Uterus (tissue), 4 donors: ENCODE results near the gene ART1. TPM values are rescaled to one million over a fixed set of nuclear protein-coding genes. Genes with fewer than 3 reads are reported as not detected.

ENCODE experiments used
- DNase-seq, 2 donors: peaks; one replicate each; pipeline ENCODE4 v3.0.0-alpha.2; 2019 to 2020
- H3K27ac ChIP-seq, 2 donors: fragments of 200-600 bp; sonication (generic); 1 replicate in 1 of 2; 2 replicates in 1 of 2; pipeline ENCODE4 v1.5.1; 2016 to 2018
- H3K27me3 ChIP-seq, 2 donors: fragments of 200-600 bp; sonication (generic); one replicate each; pipeline ENCODE4 v1.5.1; 2018 to 2019; ENCODE audit warnings: control low read depth in 1 of 2
- H3K36me3 ChIP-seq, 2 donors: fragments of 200-600 bp; sonication (generic); one replicate each; pipeline ENCODE4 v1.5.1; 2019; ENCODE audit warnings: control low read depth in 1 of 2
- H3K4me1 ChIP-seq, 2 donors: fragments of 200-600 bp; sonication (generic); one replicate each; pipeline ENCODE4 v1.5.1; 2018 to 2019; ENCODE audit warnings: control low read depth in 1 of 2
- H3K4me3 ChIP-seq, 2 donors: fragments of 200-600 bp; sonication (generic); 1 replicate in 1 of 2; 2 replicates in 1 of 2; pipeline ENCODE4 v1.5.1; 2018 to 2019; ENCODE audit warnings: mild to moderate bottlenecking in 1 of 2
- H3K9me3 ChIP-seq, 2 donors: fragments of 200-600 bp; sonication (generic); one replicate each; pipeline ENCODE4 v1.5.1; 2019; ENCODE audit warnings: control low read depth in 1 of 2
- CTCF ChIP-seq, 4 experiments: fragments of 200-600 bp in 2 of 4; fragments of 450-650 bp in 2 of 4; sonication (generic) in 2 of 4; IDR thresholded peaks; one replicate each; pipeline ENCODE4 v1.5.1; 2016 to 2019; ENCODE audit warnings: antibody characterized with exemption in 4 of 4, mild to moderate bottlenecking in 2 of 4, moderate library complexity in 1 of 4
- POLR2A ChIP-seq, 2 donors: fragments of 450-650 bp; IDR thresholded peaks; one replicate each; pipeline ENCODE4 v1.6.1; 2016; ENCODE audit warnings: antibody characterized with exemption in 2 of 2, mild to moderate bottlenecking in 1 of 2, moderate library complexity in 1 of 2
- intact Hi-C: fragments of 100-400 bp; cut with DNase I; formaldehyde crosslinking; loops from one replicate; pipeline ENCODE4 v1.15.1; 2023; ENCODE audit warnings: low total_unique reads
- total RNA-seq, 4 donors: library from RNA; depleted of rRNA in 3 of 4; stranded (reverse); fragments of >200 nt in 3 of 4; gene quantifications; one replicate each; pipeline versions ENCODE4 v1.1.0 to v1.2.4, GENCODE V29; 2014 to 2023
- donor health status: DM: yes; HTN: yes; CAD: no.

The ART1 gene
- total RNA-seq, 4 donors from 2014 or later = not detected

GRCh38 chr11:3623121-3623520 is 21.8 kb upstream of the ART1 start:
- no peaks in the 10 kb centered on the region for H3K27me3 ChIP-seq
- intact Hi-C loops = no loop called here
- H3K4me3 ChIP-seq = no peak overlapping the region
- no peaks in the 10 kb centered on the region for H3K36me3 ChIP-seq
- DNase-seq = no peak
- no peak for TF ChIP-seq CTCF (IDR thresholded peaks at IDR 0.05)
- H3K27ac ChIP-seq = no peak overlapping the region
- no peaks in the 10 kb centered on the region for H3K4me1 ChIP-seq
- no peaks in the 10 kb centered on the region for H3K9me3 ChIP-seq

- H3K4me1 ChIP-seq = no peaks in the 10 kb centered on the region
- no peaks in the 10 kb centered on the region for H3K36me3 ChIP-seq
- H3K9me3 ChIP-seq = no peaks in the 10 kb centered on the region
- H3K4me3 ChIP-seq = no peak overlapping the region
- intact Hi-C loops = no loop called here
- no peak overlapping the region for H3K27ac ChIP-seq
- no peak for TF ChIP-seq CTCF (IDR thresholded peaks at IDR 0.05)
- TF ChIP-seq POLR2A (IDR thresholded peaks at IDR 0.05) = no peak
- no peaks in the 10 kb centered on the region for H3K27me3 ChIP-seq
- no peak for DNase-seq
Measured at GRCh38 chr11:3623767-3624458, 21.0 kb upstream of the ART1 start.

GRCh38 chr11:3626250-3626960 is 18.5 kb upstream of the ART1 start:
- Histone ChIP-seq H3K4me1 (no peaks in the 10 kb centered on the region), H3K4me3 (no peak overlapping the region), H3K36me3 (no peaks in the 10 kb centered on the region), H3K27ac (no peak overlapping the region), H3K9me3 (no peaks in the 10 kb centered on the region), H3K27me3 (no peaks in the 10 kb centered on the region)
- TF ChIP-seq CTCF (IDR thresholded peaks at IDR 0.05) (no peak), POLR2A (IDR thresholded peaks at IDR 0.05) (no peak)
- DNase-seq = no peak
- intact Hi-C loops = no loop called here

GRCh38 chr11:3627291-3627690 is 17.6 kb upstream of the ART1 start:
- Histone ChIP-seq H3K4me3 (no peak overlapping the region), H3K27me3 (no peaks in the 10 kb centered on the region), H3K36me3 (no peaks in the 10 kb centered on the region), H3K27ac (no peak overlapping the region), H3K4me1 (no peaks in the 10 kb centered on the region), H3K9me3 (no peaks in the 10 kb centered on the region)
- no peak for DNase-seq
- no peak for TF ChIP-seq CTCF (IDR thresholded peaks at IDR 0.05)
- no peak for TF ChIP-seq POLR2A (IDR thresholded peaks at IDR 0.05)
- intact Hi-C loops = no loop called here

- no peak overlapping the region for H3K27ac ChIP-seq
- no peak for DNase-seq
- H3K9me3 ChIP-seq = no peaks in the 10 kb centered on the region
- no peaks in the 10 kb centered on the region for H3K27me3 ChIP-seq
- H3K4me1 ChIP-seq = no peaks in the 10 kb centered on the region
- TF ChIP-seq CTCF (IDR thresholded peaks at IDR 0.05) (no peak), POLR2A (IDR thresholded peaks at IDR 0.05) (no peak)
- no peak overlapping the region for H3K4me3 ChIP-seq
- no peaks in the 10 kb centered on the region for H3K36me3 ChIP-seq
- intact Hi-C loops = no loop called here
Measured at GRCh38 chr11:3631331-3631730, 13.6 kb upstream of the ART1 start.
